ENCODE results near the gene ASIC2. TPM values are rescaled to one million over a fixed set of nuclear protein-coding genes. Genes with fewer than 3 reads are reported as not detected.

Gene ASIC2
- total and polyA plus RNA-seq, 2 donors from 2014 or later = 0.60 to 2.9 TPM

DNA sequence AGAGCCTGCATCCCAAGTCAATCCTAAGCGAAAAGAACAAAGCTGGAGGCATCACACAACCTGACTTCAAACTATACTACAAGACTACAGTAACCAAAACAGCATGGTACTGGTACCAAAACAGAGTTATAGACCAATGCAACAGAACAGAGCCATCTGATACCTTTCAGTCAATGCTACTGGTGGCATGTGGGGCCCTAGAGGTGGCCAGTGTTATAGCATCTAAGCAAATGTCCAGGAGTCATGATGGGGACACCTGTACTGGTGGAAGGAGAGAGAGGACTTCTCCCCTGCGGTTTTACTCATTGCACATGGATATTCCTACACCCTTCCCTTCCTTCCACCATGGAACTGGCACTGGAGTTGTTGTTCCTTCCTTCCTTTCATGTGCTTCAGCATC lies 6.0 kb upstream of the ASIC2 start:
- no peak overlapping the region for H3K9ac ChIP-seq (ENCODE audit: low read length in 3 of 3)
- no peaks in the 10 kb centered on the region for H3K36me3 ChIP-seq (ENCODE audit: control insufficient read depth in 2 of 3, insufficient read depth in 3 of 3, low read length in 3 of 3)
- H3K27ac ChIP-seq (ENCODE audit: low read depth in 2 of 2, low read length in 2 of 2) = no peak overlapping the region
- TF ChIP-seq, protein P1, sequence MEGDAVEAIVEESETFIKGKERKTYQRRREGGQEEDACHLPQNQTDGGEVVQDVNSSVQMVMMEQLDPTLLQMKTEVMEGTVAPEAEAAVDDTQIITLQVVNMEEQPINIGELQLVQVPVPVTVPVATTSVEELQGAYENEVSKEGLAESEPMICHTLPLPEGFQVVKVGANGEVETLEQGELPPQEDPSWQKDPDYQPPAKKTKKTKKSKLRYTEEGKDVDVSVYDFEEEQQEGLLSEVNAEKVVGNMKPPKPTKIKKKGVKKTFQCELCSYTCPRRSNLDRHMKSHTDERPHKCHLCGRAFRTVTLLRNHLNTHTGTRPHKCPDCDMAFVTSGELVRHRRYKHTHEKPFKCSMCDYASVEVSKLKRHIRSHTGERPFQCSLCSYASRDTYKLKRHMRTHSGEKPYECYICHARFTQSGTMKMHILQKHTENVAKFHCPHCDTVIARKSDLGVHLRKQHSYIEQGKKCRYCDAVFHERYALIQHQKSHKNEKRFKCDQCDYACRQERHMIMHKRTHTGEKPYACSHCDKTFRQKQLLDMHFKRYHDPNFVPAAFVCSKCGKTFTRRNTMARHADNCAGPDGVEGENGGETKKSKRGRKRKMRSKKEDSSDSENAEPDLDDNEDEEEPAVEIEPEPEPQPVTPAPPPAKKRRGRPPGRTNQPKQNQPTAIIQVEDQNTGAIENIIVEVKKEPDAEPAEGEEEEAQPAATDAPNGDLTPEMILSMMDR (IDR thresholded peaks at IDR 0.05; ENCODE audit: borderline replicate concordance, extremely low read depth, insufficient read depth) = no peak
- DNase-seq (no peak), FAIRE-seq (no peak)
- intact Hi-C loops (cut with DNase I) = no loop called here
- no peak overlapping the region for H3K4me3 ChIP-seq (ENCODE audit: low read length in 3 of 3)
- H3K4me1 ChIP-seq (ENCODE audit: control insufficient read depth in 2 of 3, insufficient read depth in 2 of 3, low read depth in 1 of 3, low read length in 3 of 3) = no peaks in the 10 kb centered on the region
- H3K27me3 ChIP-seq (ENCODE audit: control insufficient read depth, insufficient read depth, low read length) = peaks cover 4% of the 10 kb centered on the region
- peaks cover 0 to 8% (median 0%) of the 10 kb centered on the region in 3 donors for H3K9me3 ChIP-seq (ENCODE audit: control insufficient read depth in 2 of 3, insufficient read depth in 1 of 3, low read length in 3 of 3)

DNA sequence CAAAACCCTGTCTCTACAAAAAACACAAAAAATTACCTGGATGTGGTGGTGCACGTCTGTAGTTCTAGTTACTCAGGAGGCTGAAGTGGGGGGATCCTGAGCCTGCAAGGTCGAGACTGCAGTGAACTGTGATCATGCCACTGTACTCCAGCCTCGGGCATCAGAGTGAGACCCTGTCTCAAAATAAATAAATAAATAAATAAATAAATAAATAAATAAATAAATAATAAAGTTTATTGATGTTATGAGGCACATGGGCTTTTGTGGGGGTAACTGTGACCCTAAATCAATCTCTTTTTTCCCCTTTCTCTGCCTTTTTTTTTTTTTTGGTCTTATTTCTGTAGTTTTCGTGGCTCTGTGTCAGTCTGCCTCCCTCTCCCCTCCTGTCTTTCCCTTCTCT lies 4.5 kb upstream of the ASIC2 start:
- intact Hi-C loops (cut with DNase I) = no loop called here
- no peak for FAIRE-seq
- Histone ChIP-seq H3K9ac (ENCODE audit: low read length in 3 of 3) (no peak overlapping the region), H3K4me3 (ENCODE audit: low read length in 3 of 3) (no peak overlapping the region), H3K4me1 (ENCODE audit: control insufficient read depth in 2 of 3, insufficient read depth in 2 of 3, low read depth in 1 of 3, low read length in 3 of 3) (peaks cover 0 to 2% (median 0%) of the 10 kb centered on the region in 3 donors), H3K27ac (ENCODE audit: low read depth in 2 of 2, low read length in 2 of 2) (no peak overlapping the region), H3K36me3 (ENCODE audit: control insufficient read depth in 2 of 3, insufficient read depth in 3 of 3, low read length in 3 of 3) (no peaks in the 10 kb centered on the region), H3K9me3 (ENCODE audit: control insufficient read depth in 2 of 3, insufficient read depth in 1 of 3, low read length in 3 of 3) (peaks cover 0 to 8% (median 0%) of the 10 kb centered on the region in 3 donors), H3K27me3 (ENCODE audit: control insufficient read depth, insufficient read depth, low read length) (peaks cover 11% of the 10 kb centered on the region)
- no peak for DNase-seq
- TF ChIP-seq, protein P1 (IDR thresholded peaks at IDR 0.05; ENCODE audit: borderline replicate concordance, extremely low read depth, insufficient read depth) = no peak

DNA sequence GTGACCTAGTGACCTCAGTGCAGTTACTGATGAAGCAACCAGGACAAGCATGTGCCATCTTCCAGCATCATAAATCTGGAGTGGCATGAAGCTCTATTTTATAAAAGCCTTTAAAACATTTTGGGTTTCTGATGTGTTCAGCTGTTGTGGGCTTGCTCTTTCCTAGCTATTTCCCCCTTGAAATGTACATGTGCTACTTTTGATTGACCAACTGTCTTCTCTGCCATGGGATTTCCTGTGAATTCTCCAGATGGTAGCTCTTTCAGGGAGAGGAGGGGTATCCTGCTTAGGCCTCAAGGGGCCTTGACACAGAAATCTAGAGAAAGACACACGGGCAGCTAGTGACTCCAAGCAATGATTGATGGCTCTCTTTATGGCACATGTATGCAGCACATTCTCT lies 1.9 kb upstream of the ASIC2 start:
- no peak overlapping the region for H3K4me3 ChIP-seq (ENCODE audit: low read length in 3 of 3)
- H3K36me3 ChIP-seq (ENCODE audit: control insufficient read depth in 2 of 3, insufficient read depth in 3 of 3, low read length in 3 of 3) = no peaks in the 10 kb centered on the region
- no peak overlapping the region for H3K27ac ChIP-seq (ENCODE audit: low read depth in 2 of 2, low read length in 2 of 2)
- DNase-seq = no peak
- FAIRE-seq = no peak
- H3K9me3 ChIP-seq (ENCODE audit: control insufficient read depth in 2 of 3, insufficient read depth in 1 of 3, low read length in 3 of 3) = peaks cover 0 to 8% (median 0%) of the 10 kb centered on the region in 3 donors
- intact Hi-C loops (cut with DNase I) = no loop called here
- peaks cover 18% of the 10 kb centered on the region for H3K27me3 ChIP-seq (ENCODE audit: control insufficient read depth, insufficient read depth, low read length)
- H3K4me1 ChIP-seq (ENCODE audit: control insufficient read depth in 2 of 3, insufficient read depth in 2 of 3, low read depth in 1 of 3, low read length in 3 of 3) = peaks cover 0 to 2% (median 0%) of the 10 kb centered on the region in 3 donors
- H3K9ac ChIP-seq (ENCODE audit: low read length in 3 of 3) = no peak overlapping the region
- TF ChIP-seq, protein P1 (IDR thresholded peaks at IDR 0.05; ENCODE audit: borderline replicate concordance, extremely low read depth, insufficient read depth) = no peak

Data from kidney (tissue), 14 donors.